ENCODE results near the gene CCDC116. TPM values are rescaled to one million over a fixed set of nuclear protein-coding genes. Genes with fewer than 3 reads are reported as not detected.
"Not testable (repeated sequence)": the region's sequence is repeated elsewhere in the genome, so short reads cannot be mapped to it uniquely, and the experiment has no call there.

Gene CCDC116
- total RNA-seq: under 0.01 and 0.13 TPM in 2 replicates

GRCh38 chr22:21632237-21632895 lies at the start of gene CCDC116:
Gene CCDC116 (plus strand): TSS chr22:21632760. CDS start chr22:21633182, 422 bp downstream.
- peak in 1 of 2 donors; percentile 45 for DNase-seq (ENCODE audit: low read depth in 2 of 2)

- no peak for DNase-seq (ENCODE audit: low read depth in 2 of 2)
Measured at GRCh38 chr22:21582801-21583740, 49.5 kb upstream of the CCDC116 start.

DNA sequence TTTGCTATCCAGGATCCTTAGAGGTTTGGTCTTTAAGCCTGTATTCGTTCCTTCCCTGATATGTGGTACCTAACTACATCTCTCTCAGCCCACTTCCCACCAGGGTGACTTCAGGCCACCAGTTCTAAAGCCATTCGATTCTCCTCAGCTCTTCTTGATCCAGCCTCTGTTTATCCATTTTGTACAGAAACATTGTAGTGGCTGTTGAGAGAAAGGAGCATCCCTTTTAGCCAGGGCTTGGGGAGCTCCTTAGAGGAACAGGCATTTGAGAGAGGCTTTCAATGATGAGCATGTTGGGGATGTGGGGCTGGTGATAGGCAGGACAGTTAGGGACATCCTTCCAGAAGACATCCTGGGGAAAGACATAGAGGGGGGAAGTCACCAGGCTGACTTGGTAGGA lies 47.2 kb upstream of the CCDC116 start:
- no peak for DNase-seq (ENCODE audit: low read depth in 2 of 2)

GRCh38 chr22:21587803-21588611 lies 44.6 kb upstream of the CCDC116 start:
- no peak for DNase-seq (ENCODE audit: low read depth in 2 of 2)

DNA sequence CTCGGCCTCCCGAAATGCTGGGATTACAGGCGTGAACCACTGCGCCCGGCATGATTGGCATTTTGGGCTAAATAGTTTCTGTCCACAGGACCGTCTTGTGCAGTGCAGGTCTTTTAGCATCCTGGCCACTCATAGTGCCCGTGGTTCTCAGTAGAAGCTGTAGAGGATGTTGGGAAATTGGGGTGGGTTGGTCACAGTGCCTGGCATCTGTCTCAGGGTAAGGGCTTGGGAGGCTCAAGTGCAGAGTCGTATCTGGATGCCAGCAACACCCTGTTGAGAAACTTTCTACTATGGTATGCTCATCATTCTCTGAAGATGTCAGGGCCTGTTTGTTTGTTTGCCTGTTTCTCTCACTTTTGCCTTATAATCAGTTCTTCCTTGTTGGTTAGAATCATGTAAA lies 43.2 kb upstream of the CCDC116 start:
- DNase-seq (ENCODE audit: low read depth in 2 of 2): no peak

DNA sequence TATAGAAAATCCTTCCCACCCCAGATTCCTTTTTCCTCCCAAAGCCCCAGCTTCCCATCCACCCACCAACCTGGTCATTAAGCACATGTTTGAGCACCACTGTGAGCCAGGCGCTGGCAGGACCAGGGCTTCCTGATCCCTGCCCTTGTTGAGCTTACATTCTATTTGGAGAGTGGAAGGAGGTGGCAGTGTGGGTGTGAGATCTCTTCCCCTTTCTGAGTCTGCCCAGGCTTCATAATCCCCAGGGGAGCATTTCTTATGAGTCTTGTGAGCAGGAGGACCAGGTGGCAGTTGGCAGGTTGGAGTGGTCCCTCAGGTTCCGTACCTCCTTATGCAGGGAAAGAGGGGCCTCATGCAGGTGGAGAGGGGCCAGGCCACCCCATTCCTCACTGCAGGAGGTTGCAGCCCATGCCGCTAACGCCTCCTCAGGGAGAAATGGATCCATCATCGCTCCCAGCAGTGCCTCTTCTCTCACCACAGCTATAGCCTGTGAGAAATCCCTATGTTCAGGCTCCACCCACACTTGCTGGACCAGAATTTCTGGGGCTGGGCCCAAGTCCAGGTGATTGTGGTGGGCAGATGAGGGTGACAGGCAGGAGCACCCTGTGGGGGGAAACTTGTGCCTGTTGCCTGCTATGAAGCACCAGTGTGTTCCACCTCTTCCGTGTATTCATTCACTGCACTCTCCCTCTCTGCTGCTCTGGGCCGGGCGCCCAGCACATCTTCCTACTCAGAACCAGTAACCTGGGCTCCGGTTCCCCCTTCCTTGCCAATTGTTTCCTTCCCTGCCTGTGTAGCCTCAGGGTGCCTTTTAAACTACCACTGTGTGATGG lies 41.5 kb upstream of the CCDC116 start:
- no peak for DNase-seq (ENCODE audit: low read depth in 2 of 2)

- no peak for DNase-seq (ENCODE audit: low read depth in 2 of 2)
Measured at GRCh38 chr22:21591695-21592094, 40.9 kb upstream of the CCDC116 start.

DNA sequence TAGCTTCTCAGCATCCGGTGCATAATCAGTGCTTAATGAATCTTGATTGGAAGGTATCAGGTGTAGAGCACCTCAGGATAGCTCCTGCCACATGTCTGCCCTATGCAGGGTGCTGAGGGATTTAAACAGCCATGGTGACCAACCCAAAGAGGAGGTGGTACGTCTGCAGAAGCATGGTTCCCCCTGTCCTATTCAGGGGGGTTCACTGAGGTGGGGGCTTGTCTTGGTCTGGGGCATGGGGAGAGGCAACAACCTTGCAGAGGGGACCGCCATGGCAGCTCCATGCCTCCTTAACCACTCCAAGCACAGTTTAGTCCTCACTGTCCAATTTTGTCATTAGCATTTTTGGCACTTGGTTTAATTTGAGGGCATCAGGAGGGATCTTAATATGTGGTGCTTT lies 40.1 kb upstream of the CCDC116 start:
- DNase-seq (ENCODE audit: low read depth in 2 of 2): no peak

DNA sequence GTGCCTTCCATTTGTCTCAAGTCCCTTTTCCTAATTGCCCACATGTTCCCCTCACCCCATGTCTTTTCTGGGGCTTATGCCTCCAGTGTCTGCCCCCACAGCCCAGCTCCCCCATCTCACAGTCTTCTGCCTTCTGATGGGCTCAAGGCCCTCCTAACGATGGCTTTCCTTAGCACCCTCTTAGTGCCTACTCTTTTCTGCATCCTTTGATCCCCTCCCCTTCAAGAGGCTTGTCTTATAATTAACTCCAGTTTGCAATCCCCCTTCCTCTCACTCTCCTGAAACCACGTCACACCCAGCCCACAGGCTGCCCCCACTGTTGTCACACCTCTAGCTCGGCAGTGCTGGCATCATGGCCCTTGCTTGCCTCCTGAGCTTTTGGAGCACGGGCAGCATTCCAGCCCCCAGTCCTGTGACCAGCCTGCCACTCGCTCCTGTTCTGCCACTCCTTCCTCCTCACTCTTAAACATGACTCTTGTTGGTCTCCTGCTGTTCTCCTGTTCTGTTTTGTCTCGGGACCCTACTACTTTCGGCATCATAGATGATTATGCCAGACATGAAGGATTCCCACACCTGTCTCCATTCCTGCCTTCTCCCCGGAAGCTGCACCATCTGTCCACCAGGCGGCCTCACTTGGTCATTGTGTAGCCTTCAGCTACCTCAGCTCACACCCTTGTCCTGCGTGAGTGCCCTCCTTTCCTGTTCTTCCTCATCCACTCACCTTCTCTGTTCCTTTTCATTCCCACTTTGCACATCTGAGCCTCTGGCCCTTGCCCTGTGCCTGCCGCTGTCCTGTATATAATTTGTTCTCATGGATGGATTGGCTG lies 38.9 kb upstream of the CCDC116 start:
- no peak for DNase-seq (ENCODE audit: low read depth in 2 of 2)

- DNase-seq (ENCODE audit: low read depth in 2 of 2): no peak
Measured at GRCh38 chr22:21594865-21595452, 37.6 kb upstream of the CCDC116 start.

- not testable (repeated sequence) for DNase-seq (ENCODE audit: low read depth in 2 of 2)
Measured at GRCh38 chr22:21596356-21597135, 36.0 kb upstream of the CCDC116 start.

DNA sequence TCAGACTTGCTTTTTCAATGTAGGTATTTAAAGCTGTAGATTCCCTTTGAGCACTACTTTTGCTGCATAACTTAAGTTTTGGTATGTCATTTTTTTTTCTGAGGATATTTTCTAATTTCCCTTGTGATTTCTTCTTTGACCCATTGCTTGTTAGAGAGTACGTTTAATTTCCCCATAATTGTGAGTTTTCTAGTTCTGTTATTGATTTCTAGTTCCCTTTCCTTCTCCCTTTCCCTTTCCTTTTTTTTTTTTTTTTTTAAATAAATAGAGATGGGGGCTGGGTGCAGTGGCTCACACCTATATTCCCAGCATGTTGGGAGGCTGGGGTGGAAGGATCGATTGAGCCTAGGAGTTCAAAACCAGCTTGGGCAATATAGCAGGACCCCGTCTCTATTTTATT lies 34.3 kb upstream of the CCDC116 start:
- no peak for DNase-seq (ENCODE audit: low read depth in 2 of 2)

GRCh38 chr22:21599053-21599893 lies 33.3 kb upstream of the CCDC116 start:
- peak; percentile 24 to 34 for DNase-seq (ENCODE audit: low read depth in 2 of 2)

GRCh38 chr22:21602579-21602978 lies 30.0 kb upstream of the CCDC116 start:
- no peak for DNase-seq (ENCODE audit: low read depth in 2 of 2)

- no peak for DNase-seq (ENCODE audit: low read depth in 2 of 2)
Measured at GRCh38 chr22:21603973-21604372, 28.6 kb upstream of the CCDC116 start.

DNA sequence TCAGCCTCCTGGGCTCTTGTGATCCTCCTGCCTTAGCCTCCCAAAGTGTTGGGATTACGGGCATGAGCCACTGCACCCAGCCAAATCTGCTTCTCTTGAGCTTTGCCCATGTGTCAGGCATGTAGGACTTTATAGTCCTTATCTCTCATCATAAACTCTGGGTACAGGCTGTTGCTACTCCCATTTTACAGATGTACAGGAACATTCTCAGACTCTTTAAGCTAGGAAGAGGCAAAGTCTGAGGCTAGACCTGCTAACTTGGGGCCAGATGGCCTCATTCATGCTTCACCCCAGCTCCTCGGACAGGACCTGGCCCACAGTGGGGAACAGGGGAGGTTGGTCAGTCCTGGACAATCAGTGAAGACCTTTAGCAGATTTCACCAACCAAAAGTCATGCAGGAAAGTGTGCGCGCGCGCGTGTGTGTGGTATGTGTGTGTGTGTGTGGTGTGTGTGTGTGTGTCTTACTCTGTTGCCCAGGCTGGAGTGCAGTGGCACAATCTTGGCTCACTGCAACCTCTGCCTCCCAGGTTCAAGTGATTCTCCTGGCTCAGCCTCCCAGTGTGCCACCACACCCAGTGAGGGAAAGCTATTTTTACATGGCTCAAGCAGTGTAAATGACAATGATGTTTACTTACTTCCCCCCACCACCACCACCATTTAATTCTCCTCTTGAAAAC lies 26.5 kb upstream of the CCDC116 start:
- no peak for DNase-seq (ENCODE audit: low read depth in 2 of 2)

- no peak for DNase-seq (ENCODE audit: low read depth in 2 of 2)
Measured at GRCh38 chr22:21606775-21607174, 25.8 kb upstream of the CCDC116 start.

All from dermis microvascular lymphatic vessel endothelial cell (primary cell).